Activated naive CD4-positive, alpha-beta T cell treated with Interleukin-2 at 50 U/mL for 16 hours (primary cell): ENCODE results near the gene SPINT2.
A peak's percentile ranks its signal among the peaks of the same experiment; 100 is the strongest.
"Not testable (repeated sequence)": the region's sequence is repeated elsewhere in the genome, so short reads cannot be mapped to it uniquely, and the experiment has no call there.

Experiments used
- DNase-seq: peaks from one replicate; pipeline ENCODE4 v3.0.0-alpha.2; 2020

SPINT2 gene

GRCh38 chr19:38324431-38324830 is 60.1 kb downstream of the SPINT2 start:
- DNase-seq, result no peak

- DNase-seq, result no peak
Observed at GRCh38 chr19:38326591-38326990, 62.2 kb downstream of the SPINT2 start.

- DNase-seq, result no peak
Observed at GRCh38 chr19:38329651-38330050, 65.3 kb downstream of the SPINT2 start.

- no peak for DNase-seq
Observed at GRCh38 chr19:38331728-38332127, 67.4 kb downstream of the SPINT2 start.

GRCh38 chr19:38333245-38333644 is 68.9 kb downstream of the SPINT2 start:
- no peak for DNase-seq

- DNase-seq, result peak; percentile 96
Observed at GRCh38 chr19:38335949-38336637, 71.7 kb downstream of the SPINT2 start.

GRCh38 chr19:38336638-38337359 is 72.4 kb downstream of the SPINT2 start:
- peak; percentile 95 for DNase-seq

- DNase-seq, result no peak
Observed at GRCh38 chr19:38337360-38337653, 72.9 kb downstream of the SPINT2 start.

- DNase-seq, result not testable (repeated sequence)
Observed at GRCh38 chr19:38339011-38339410, 74.6 kb downstream of the SPINT2 start.

- DNase-seq, result no peak
Observed at GRCh38 chr19:38340927-38341326, 76.6 kb downstream of the SPINT2 start.
